ENCODE measurements around the gene NDUFS6.
A peak's percentile ranks its signal among the peaks of the same experiment; 100 is the strongest.

GRCh38 chr5:1815881-1816292 is 14.7 kb downstream of the NDUFS6 start:
- TF ChIP-seq RAD21 (IDR thresholded peaks at IDR 0.05 in 1 of 2, conservative IDR thresholded peaks at IDR 0.05 in 1 of 2; ENCODE audit: low read depth in 2 of 2, low read length in 2 of 2) = peak; percentile 32 to 45
- no peak for TF ChIP-seq BACH1 (IDR thresholded peaks at IDR 0.05; ENCODE audit: low read length)
